GM12878 (cell line): Measurements from ENCODE around the gene ADAMTS18.

Experiments
- EP300 ChIP-seq, 2 experiments: fragments of 150-350 bp in 1 of 2; IDR thresholded peaks; 2 replicates each; pipeline ENCODE4 v1.6.1; 2011 to 2012; ENCODE audit warnings: low read depth in 2 of 2, low read length in 2 of 2, borderline replicate concordance in 1 of 2, improper control_type of control experiment in 1 of 2, inconsistent platforms in 1 of 2; ENCODE audit not compliant: control insufficient read depth in 1 of 2
- MYC ChIP-seq: IDR thresholded peaks from 2 replicates; pipeline ENCODE4 v1.6.1; 2011; ENCODE audit warnings: mild to moderate bottlenecking, low read length, moderate library complexity, inconsistent platforms; ENCODE audit not compliant: insufficient read depth, insufficient replicate concordance, insufficient read length, severe bottlenecking

GRCh38 chr16:77402672-77403071 is 32.2 kb downstream of the ADAMTS18 start:
- TF ChIP-seq MYC (no peak), EP300 (IDR thresholded peaks at IDR 0.05; ENCODE audit: borderline replicate concordance in 1 of 2, control insufficient read depth in 1 of 2, low read depth in 2 of 2, low read length in 2 of 2) (no peak)
